ENCODE results near the gene ACACA.
"Not testable (repeated sequence)": the region's sequence is repeated elsewhere in the genome, so short reads cannot be mapped to it uniquely, and the experiment has no call there.

ACACA gene

DNA sequence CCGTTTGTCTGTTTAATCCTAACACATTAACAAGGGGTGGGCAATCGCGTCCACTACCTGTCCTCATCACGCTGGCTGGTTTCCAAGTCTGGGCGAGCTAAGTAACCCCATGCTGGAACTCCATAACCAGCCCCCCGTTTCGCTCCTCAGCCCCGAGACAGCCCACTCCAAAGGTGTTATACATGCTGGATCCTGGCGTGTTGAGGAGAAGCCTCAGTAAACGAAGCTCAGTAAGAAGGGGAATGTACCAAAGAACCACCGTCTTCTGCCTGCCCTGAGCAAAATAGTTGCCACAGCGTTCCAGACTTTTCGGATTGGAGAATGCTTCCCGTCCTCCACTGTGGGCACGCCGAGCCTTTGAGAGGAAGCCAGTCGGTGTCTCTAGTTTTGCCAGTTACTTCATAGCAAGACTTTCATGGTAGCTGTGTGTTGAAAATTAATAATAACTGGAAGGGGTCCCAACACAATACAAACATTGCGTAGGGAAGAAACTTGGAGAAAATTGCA lies 46.9 kb downstream of the ACACA start:
- H3K4me3 ChIP-seq (ENCODE audit: low read depth, low read length): peak overlapping the region; percentile 54
- TF ChIP-seq, protein P1, sequence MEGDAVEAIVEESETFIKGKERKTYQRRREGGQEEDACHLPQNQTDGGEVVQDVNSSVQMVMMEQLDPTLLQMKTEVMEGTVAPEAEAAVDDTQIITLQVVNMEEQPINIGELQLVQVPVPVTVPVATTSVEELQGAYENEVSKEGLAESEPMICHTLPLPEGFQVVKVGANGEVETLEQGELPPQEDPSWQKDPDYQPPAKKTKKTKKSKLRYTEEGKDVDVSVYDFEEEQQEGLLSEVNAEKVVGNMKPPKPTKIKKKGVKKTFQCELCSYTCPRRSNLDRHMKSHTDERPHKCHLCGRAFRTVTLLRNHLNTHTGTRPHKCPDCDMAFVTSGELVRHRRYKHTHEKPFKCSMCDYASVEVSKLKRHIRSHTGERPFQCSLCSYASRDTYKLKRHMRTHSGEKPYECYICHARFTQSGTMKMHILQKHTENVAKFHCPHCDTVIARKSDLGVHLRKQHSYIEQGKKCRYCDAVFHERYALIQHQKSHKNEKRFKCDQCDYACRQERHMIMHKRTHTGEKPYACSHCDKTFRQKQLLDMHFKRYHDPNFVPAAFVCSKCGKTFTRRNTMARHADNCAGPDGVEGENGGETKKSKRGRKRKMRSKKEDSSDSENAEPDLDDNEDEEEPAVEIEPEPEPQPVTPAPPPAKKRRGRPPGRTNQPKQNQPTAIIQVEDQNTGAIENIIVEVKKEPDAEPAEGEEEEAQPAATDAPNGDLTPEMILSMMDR (IDR thresholded peaks at IDR 0.05; ENCODE audit: low read depth, low read length, missing control alignments): no peak
- DNase-seq (ENCODE audit: low read depth): no peak

DNA sequence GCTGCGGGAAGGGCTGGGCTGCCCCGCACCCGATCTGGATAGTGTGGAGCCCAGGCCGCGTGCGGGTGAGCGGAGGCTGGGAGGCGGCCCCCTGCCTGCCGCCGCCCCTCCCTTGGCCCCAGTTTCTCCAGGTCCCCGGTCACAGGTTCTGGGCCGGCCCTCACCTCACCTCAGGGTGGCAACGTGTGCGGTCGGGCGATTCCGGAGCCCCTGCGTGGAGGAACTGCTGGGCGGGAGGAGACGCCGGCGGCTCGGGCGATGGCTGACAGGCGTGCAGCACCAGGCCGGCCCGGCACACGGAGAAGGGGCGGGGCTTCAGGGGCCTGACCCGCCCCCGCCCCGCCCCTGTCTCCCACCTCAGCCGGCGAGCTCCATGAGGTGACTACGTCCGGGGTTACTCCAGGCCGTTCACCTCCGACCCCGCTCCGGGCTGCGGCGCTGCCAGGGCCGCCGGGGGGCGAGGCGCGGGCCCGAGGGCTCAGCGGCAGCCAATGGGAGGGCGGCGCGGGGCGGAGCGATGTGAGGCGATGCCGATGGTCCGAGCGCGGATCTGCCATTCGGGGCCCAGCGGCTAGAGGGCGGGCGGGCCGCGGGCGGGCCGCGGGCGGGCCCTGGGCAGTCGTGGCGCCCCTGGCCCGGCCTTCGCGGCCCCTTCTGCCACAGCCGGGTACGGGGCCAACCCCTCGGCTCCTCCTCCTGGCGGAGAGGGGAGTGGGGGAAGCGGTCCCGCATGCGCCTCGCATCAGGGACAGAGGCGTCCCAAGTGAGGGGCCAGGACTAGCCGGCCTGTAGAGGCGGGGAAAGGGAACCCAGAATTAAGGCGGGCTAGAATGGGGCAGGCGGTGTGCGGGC lies 47.6 kb downstream of the ACACA start:
- DNase-seq (ENCODE audit: low read depth): peak; percentile 83
- TF ChIP-seq, protein P1 (IDR thresholded peaks at IDR 0.05; ENCODE audit: low read depth, low read length, missing control alignments): no peak
- peak overlapping the region; percentile 99 for H3K4me3 ChIP-seq (ENCODE audit: low read depth, low read length)

DNA sequence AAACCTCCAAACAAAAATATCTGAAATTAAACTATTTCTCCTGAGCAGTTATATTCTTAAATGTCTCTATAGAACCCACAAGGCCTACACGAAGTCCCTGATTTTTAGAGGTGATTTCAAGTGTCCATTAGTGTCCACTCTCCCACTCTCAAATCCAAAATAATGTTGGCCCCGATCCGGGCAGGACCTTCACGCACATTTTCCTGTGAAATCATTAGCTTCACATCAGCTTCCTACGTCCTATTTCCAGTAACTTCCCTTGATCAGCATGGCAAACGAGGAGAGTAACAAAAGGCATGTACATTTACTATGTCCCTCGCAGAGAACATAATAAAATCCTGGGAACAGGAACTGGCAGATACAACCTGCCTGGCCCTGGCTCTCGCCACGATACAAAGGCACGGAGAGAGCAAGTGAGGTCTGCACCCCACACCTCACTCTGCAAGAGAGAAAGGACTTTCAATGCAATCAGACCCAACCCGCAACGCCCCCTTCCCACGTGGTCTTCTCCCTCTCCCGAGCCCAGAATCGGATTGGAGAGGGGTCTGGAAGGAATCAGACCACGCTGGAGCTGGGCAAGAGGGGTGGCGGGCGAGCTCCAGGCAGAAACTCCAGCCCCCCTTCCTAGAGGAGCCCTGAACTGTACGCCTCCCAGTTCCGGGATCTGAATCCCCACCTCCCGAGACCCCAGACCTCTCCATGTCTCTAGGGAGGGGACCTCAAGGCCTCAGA lies 48.4 kb downstream of the ACACA start:
- TF ChIP-seq, protein P1 (IDR thresholded peaks at IDR 0.05; ENCODE audit: low read depth, low read length, missing control alignments): no peak
- DNase-seq (ENCODE audit: low read depth): no peak
- peak overlapping the region; percentile 99 for H3K4me3 ChIP-seq (ENCODE audit: low read depth, low read length)

DNA sequence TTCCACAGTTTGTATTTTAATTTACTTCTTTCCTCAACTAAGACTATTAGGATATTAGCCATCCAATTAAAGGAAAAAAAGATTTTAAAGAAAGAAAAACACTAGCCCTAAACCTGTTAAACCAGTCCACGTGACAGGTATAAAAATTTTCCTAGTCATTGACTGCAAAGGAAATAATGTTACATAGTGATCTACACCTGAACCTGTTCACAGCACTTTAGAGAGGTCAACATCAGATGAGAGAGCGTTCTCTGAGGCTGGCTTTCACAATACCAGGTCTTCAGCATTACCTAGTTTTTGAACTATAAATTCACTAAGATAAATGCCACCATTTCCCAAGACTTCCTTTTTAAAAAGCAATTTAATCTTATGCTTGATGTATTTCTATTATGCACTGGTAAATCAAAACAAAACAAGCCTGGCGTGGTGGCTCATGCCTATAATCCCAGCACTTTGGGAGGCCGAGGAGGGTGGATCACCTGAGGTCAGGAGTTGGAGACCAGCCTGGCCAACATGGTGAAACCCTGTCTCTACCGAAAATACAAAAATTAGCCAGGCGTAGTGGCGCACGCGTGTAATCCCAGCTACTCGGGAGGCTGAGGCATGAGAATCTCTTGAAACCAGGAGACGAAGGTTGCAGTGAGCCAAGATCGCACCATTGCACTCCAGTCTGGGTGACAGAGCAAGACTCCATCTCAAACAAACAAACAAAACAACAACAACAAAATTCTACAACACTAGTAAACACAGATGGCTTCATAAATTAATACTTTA lies 49.7 kb downstream of the ACACA start:
- peak overlapping the region; percentile 99; the same call in 1 of the 2 replicates for H3K4me3 ChIP-seq (ENCODE audit: low read depth, low read length)
- not testable (repeated sequence) for DNase-seq (ENCODE audit: low read depth)

DNA sequence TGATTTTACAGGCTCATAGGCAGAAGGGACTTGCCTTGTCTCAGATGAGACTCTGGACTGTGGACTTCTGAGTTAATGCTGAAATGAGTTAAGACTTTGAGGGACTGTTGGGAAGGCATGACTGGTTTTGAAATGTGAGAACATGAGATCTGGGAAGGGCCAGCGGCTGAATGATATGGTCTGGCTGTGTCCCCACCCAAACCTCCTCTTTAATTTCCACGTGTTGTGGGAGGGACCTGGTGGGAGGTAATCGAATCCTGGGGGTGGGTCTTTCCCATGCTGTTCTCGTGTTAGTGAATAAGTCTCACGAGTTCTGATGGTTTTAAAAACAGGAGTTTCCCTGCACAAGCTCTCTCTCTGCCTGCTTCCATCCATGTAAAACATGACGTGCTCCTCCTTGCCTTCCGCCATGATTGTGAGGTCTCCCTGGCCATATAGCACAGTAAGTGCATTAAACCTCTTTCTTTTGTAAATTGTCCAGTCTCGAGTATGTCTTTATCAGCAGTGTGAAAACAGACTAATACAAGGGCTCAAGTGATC lies 59.7 kb downstream of the ACACA start:
- not testable (repeated sequence) for DNase-seq (ENCODE audit: low read depth)

DNA sequence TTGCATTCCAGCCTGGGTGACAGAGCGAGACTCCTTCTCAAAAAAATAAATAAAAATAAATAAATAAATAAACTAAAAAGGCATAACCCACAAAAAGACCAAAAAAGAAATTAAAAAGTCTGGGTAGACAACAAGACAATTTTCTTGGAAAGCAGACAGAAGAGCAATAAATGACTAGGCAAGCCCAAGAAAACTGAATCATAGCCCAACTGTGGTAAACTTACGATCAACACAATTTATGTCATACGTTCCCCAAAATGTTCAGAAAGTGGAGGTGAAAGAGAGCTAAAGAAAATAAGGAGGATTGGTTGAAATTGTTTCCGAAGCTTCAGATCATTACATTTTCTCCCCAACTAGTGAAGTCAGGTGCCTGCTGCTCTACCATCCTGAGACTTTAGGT lies 62.1 kb downstream of the ACACA start:
- no peak for DNase-seq (ENCODE audit: low read depth)
- H3K4me3 ChIP-seq (ENCODE audit: low read depth, low read length): no peak overlapping the region
- TF ChIP-seq, protein P1 (IDR thresholded peaks at IDR 0.05; ENCODE audit: low read depth, low read length, missing control alignments): no peak

More for the DNA sequence above, 59.7 kb downstream of the ACACA start:
- H3K4me3 ChIP-seq (ENCODE audit: low read depth, low read length): not testable (repeated sequence)

DNA sequence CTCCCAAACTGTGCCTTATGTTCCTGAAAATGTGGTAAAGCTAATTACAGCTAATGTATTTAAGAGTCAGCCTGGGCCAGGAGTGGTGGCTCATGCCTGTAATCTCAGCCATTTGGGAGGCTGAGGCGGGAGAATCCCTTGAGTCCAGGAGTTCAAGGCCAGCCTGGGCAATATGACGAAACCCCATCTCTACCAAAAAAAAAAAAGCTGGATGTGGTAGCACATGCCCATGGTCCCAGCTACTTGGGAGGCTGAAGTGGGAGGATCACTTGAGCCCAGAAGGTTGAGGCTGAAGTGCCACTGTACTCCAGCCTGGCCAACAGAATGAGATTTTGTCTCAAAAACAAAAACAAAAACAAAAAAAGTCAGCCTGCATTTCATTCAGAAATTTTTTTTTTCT lies 64.0 kb downstream of the ACACA start:
- DNase-seq (ENCODE audit: low read depth): no peak
- TF ChIP-seq, protein P1 (IDR thresholded peaks at IDR 0.05; ENCODE audit: low read depth, low read length, missing control alignments): no peak

More for the DNA sequence above, 64.0 kb downstream of the ACACA start:
- H3K4me3 ChIP-seq (ENCODE audit: low read depth, low read length): no peak overlapping the region

Data from GM12864 (cell line).